ENCODE data around the gene FUZ. TPM values are rescaled to one million over a fixed set of nuclear protein-coding genes. Genes with fewer than 3 reads are reported as not detected.

Gene FUZ
- polyA plus RNA-seq, 6 donors from 2014 or later, result 4.7 to 8.4 (median 5.7) TPM

DNA sequence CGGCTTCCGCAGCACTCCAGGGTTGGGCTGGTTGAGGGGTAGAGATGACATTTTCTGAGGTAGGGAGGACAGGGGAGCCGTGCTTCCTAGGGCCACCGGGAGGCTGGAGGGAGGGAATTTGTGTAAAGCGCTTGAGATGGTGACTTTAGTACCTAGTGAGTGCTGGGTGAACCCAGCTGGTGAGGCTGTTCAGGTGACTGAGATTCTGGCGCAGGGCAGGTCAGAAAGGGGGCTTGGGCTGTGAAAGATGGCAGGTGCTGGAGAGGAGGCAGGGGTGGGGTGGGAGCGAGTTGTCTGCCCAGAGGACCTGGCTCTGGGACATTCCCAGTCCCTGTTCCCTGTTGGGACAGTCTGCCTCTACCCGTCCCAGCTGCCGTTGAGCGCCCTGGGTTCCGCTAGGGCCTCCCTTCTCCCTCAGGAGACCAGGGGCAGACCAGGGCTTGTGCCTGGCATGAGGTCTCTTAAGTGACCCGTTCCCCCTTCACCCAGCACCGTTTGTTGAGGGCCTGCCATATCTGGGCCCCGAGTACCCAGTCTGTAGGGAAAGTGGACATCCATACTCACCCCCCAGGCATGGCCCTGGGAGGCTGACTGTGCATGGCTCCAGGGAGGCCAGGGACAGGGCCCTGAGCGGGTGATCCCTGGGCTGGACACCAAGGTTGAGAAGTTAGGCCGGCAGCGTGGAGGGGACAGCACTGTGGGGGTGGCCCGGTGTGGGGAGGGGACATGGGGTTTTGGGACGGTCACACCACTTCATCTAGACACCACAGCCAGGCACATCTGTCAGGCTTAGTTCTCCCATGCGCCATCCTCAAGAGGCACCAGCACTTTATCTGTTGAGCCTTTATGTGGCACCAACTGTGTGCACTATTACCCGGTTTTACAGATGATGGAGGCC lies 42.8 kb upstream of the FUZ start:
- peaks cover 18 to 23% (median 19%) of the 10 kb centered on the region in 3 donors for H3K4me1 Mint-ChIP-seq
- H3K27me3 Mint-ChIP-seq, result no peaks in the 10 kb centered on the region
- H3K4me3 Mint-ChIP-seq, result peak overlapping the region in 2 of 8 donors; percentile 24 to 60
- no peaks in the 10 kb centered on the region for H3K36me3 Mint-ChIP-seq
- H3K9me3 Mint-ChIP-seq, result no peaks in the 10 kb centered on the region
- no peak for DNase-seq
- peak overlapping the region in 2 of 6 donors; percentile 38 to 39 for H3K27ac Mint-ChIP-seq
- ATAC-seq (ENCODE audit: low read depth in 2 of 2), result no peak

DNA sequence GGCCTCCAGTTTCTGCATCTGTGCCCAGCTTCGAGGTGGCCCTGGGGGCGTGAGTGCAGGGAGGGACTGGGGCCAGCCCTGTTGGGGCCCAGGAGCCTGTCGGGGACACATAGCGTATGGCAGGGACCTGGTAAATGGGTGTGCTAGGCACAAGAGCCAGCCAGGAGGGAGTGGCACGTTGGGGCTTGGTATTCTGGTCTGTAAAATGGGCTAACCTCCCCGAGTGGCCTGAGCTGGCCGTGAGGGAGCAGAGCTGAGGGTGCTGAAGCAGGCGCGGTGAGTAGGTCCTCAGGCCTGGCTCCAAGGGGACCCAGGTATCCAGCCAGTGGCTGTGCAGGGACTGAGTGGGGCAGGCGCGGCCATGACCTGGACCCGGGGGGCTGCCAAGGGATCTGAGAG lies 42.2 kb upstream of the FUZ start:
- Mint-ChIP-seq H3K27me3 (no peaks in the 10 kb centered on the region), H3K4me1 (peaks cover 18 to 24% (median 21%) of the 10 kb centered on the region in 3 donors), H3K9me3 (no peaks in the 10 kb centered on the region), H3K36me3 (no peaks in the 10 kb centered on the region), H3K27ac (peak overlapping the region in 1 of 6 donors; percentile 39), H3K4me3 (peak overlapping the region in 2 of 8 donors; percentile 2 to 60)
- no peak for ATAC-seq (ENCODE audit: low read depth in 2 of 2)
- no peak for DNase-seq

DNA sequence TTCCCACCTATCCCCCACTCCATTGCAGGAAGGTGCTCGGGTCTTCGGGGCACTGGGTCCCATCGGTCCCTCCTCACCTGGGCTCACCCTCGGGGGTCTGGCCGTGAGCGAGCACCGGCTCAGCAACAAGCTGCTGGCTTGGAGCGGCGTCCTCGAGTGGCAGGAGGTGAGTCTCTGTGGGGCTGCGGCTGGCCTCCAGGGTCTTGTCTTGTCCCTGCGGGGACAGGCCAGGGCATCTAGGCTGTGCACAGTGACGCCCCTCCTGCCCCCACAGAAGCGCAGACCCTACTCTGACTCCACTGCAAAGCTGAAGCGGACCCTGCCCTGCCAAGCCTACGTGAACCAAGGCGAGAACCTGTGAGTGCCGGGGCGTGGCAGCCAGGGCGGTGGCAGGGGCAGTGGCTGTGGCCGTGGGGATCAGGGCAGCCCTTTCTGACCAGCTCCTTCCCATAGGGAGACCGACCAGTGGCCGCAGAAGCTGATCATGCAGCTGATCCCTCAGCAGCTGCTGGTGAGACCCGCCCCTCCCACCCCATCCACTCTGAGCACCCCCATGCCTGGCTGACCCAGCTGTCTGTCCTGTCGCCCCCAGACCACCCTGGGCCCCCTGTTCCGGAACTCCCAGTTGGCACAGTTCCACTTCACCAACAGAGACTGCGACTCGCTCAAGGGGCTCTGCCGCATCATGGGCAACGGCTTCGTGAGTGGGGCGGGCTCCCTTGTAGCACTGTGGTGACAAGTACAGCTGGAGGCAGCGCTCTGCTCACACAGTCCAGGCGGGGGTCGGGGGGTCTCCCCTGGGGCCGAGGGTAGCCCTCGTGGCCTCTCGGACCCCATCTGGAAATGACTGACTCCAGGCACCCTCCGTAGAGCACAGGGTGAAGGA lies 41.5 kb upstream of the FUZ start:
- no peak for ATAC-seq (ENCODE audit: low read depth in 2 of 2)

DNA sequence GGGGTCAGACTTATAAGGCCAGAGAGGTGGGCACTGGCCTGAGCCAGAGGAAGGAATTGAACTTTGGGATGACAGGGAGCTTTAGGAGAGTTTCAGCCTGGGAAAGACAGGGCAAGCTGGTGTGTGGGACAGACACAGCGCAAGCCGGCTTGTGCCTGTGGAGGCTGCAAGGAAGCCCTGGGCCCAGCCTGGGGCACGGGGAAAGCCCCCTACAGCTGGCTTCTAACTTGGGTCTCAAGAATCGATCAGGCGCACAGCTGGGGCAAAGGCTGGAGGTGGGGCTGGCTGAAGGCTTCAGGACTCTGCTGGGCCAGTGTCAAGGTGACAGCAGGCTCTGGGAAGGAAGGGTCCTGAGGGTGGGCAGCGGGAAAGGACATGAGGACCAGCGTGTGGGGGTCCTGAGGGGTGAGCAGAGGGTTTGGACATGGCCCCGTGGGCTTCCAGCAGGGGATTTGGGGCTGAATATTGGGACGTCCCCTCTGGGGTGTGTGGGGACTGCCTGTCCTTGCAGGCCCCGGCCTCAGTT lies 40.8 kb upstream of the FUZ start:
- Mint-ChIP-seq H3K36me3 (no peaks in the 10 kb centered on the region), H3K4me1 (peaks cover 31 to 37% (median 31%) of the 10 kb centered on the region in 3 donors), H3K9me3 (peaks cover 0 to 4% (median 0%) of the 10 kb centered on the region in 7 donors), H3K27me3 (no peaks in the 10 kb centered on the region), H3K27ac (peak overlapping the region in 4 of 6 donors; percentile 45 to 81 (median 54)), H3K4me3 (peak overlapping the region in 5 of 8 donors; percentile 22 to 94 (median 54))
- DNase-seq (no peak), ATAC-seq (ENCODE audit: low read depth in 2 of 2) (no peak)

More for the DNA sequence above, 41.5 kb upstream of the FUZ start:
- H3K4me3 Mint-ChIP-seq, result no peak overlapping the region
- DNase-seq, result no peak
- no peaks in the 10 kb centered on the region for H3K27me3 Mint-ChIP-seq
- peaks cover 25 to 31% (median 27%) of the 10 kb centered on the region in 3 donors for H3K4me1 Mint-ChIP-seq
- H3K9me3 Mint-ChIP-seq, result no peaks in the 10 kb centered on the region
- H3K27ac Mint-ChIP-seq, result peak overlapping the region in 1 of 6 donors; percentile 45
- no peaks in the 10 kb centered on the region for H3K36me3 Mint-ChIP-seq

DNA sequence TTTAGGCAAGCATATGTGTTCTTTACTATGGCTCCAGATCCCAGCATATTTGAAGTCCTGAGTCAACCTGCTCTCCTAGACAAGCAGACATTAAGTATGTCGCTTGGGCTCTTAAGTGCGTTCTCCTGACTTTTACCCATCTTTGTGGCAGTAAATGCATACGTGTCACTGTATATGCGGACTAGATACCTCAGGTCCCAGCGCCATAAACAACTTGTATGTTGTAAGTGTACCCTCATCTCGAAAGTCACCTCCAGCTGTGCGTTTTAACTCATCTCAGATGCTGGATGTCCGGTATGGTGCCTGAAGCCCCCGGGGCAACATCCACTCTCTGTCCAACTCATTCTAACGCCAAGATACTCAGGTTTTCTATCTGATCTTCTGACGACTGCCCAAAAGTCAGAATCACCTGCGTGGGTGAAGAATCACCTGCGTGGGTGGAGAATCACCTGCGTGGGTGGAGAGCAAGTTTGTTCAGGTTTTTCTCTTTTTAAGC lies 39.6 kb upstream of the FUZ start:
- H3K4me1 Mint-ChIP-seq, result peaks cover 31 to 47% (median 32%) of the 10 kb centered on the region in 3 donors
- H3K27me3 Mint-ChIP-seq, result no peaks in the 10 kb centered on the region
- no peak for DNase-seq
- peak overlapping the region in 5 of 6 donors; percentile 76 to 89 (median 88) for H3K27ac Mint-ChIP-seq
- H3K9me3 Mint-ChIP-seq, result peaks cover 0 to 5% (median 0%) of the 10 kb centered on the region in 7 donors
- no peak for ATAC-seq (ENCODE audit: low read depth in 2 of 2)
- H3K36me3 Mint-ChIP-seq, result no peaks in the 10 kb centered on the region
- peak overlapping the region; percentile 69 to 94 (median 86) for H3K4me3 Mint-ChIP-seq

DNA sequence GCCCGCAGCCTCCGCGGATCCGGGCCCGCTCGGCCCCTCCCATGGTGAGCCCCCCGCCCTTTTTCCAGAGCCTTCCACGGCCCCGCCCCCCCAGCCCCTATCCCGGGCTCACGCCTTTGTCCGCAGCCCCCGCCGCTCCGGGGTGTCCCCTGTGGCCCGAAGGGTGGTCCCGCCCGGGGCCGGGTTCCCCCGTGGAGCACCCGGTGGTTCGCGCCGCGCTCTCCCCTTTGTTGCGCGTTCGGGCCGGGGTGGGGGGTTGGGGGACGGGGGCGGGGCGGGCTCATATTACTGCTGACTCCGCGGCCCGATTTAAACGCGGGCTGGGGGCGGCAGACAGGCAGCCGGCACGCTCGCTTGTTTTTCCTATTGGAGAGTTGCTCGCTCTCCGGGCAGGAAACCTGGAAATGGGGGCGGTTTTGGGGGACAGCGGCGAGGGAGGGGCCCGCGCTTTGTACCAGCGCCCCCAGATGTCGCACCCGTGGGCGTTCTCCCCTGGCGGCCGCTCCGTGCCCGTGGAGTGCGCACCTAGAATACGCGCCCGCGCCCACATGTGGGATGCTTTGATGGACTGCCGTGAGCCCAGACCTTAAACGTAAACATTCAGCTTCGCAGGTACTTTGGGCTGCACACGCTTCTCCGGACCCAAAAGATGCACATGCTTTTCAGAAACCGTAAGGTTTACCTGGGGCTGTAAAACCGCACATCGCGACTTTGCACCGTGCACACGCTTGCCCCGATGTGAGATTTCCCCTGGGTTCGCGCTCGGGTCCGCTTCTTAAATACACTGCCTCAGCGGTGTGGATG lies 38.6 kb upstream of the FUZ start:
- DNase-seq, result no peak
- Mint-ChIP-seq H3K4me1 (peaks cover 31 to 52% (median 33%) of the 10 kb centered on the region in 3 donors), H3K27me3 (no peaks in the 10 kb centered on the region), H3K27ac (peak overlapping the region in 5 of 6 donors; percentile 10 to 89 (median 88)), H3K9me3 (peaks cover 0 to 5% (median 0%) of the 10 kb centered on the region in 7 donors), H3K36me3 (no peaks in the 10 kb centered on the region), H3K4me3 (peak overlapping the region; percentile 69 to 94 (median 86))
- ATAC-seq (ENCODE audit: low read depth in 2 of 2), result peak; percentile 18 to 19

DNA sequence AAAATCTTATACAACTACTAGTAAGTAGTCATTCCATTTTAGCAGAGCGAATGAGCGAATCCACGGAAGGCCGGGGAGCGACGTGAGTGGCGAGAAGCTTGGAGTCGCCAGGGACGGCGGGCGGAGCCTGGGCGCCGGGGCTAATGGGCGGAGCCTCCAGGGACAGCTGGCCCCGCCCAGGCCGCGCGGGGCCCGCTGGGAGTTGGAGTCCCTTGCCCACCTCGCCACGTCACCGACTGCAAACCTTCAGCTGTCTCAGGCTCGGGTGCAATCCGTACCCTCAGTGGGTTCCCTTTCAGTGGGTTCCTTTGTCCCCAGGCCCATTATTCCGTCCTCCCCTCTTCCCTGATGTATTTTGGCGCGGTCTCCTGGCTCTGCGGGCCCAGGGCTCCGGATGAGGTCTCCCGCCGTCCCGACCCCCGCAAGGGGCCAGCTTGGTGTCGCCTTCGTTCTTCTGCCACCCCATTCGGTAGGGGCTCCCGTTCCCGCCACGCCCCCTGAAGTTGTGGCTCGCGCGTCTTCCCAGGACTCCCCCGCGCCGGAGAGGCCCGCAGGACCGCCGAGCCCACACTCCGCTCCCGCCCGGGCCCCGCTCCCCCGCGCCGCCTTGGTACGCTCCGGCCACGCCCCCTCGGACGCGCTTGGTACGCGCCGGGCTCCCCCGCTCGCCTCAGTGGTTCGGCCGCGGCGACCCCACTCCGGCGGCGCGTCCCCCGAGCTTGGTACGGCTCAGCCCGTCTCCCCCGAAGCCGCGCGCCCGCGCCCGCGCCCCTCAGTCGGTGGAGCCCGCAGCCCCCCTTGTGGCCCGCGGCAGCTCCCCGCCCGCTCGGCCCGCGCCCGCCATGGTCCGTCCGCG lies 37.6 kb upstream of the FUZ start, which contains the start of gene PTOV1:
Gene PTOV1, plus strand, starts transcription at position 673 of the 856 bp plus-strand sequence.
- DNase-seq (peak; percentile 88), ATAC-seq (ENCODE audit: low read depth in 2 of 2) (peak; percentile 82 to 86)
- Mint-ChIP-seq H3K36me3 (no peaks in the 10 kb centered on the region), H3K27ac (peak within 1 kb of the TSS; percentile 89 to 99 (median 97)), H3K27me3 (no peaks in the 10 kb centered on the region), H3K4me3 (peak within 1 kb of the TSS; percentile 85 to 98 (median 93)), H3K9me3 (peaks cover 0 to 5% (median 0%) of the 10 kb centered on the region in 7 donors), H3K4me1 (peaks cover 30 to 60% (median 39%) of the 10 kb centered on the region in 3 donors)

DNA sequence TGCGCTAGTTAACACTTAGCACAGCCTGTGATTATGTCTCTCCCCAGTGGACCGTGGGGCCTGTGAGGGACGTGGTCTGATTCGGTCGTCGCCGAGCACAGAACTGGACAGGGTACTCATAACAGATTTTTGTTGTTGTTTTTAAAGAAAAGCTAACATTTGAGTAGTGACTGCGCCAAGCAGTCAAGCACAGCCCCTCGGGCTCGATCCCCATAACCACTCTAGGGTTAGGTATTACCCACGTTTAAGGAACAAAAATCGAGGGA lies 37.1 kb upstream of the FUZ start:
- H3K4me1 Mint-ChIP-seq, result peaks cover 27 to 64% (median 44%) of the 10 kb centered on the region in 3 donors
- DNase-seq, result no peak
- peak overlapping the region in 5 of 6 donors; percentile 87 to 99 (median 97) for H3K27ac Mint-ChIP-seq
- ATAC-seq (ENCODE audit: low read depth in 2 of 2), result no peak
- H3K27me3 Mint-ChIP-seq, result no peaks in the 10 kb centered on the region
- no peaks in the 10 kb centered on the region for H3K36me3 Mint-ChIP-seq
- peaks cover 0 to 5% (median 0%) of the 10 kb centered on the region in 7 donors for H3K9me3 Mint-ChIP-seq
- H3K4me3 Mint-ChIP-seq, result peak overlapping the region; percentile 85 to 98 (median 93)

DNA sequence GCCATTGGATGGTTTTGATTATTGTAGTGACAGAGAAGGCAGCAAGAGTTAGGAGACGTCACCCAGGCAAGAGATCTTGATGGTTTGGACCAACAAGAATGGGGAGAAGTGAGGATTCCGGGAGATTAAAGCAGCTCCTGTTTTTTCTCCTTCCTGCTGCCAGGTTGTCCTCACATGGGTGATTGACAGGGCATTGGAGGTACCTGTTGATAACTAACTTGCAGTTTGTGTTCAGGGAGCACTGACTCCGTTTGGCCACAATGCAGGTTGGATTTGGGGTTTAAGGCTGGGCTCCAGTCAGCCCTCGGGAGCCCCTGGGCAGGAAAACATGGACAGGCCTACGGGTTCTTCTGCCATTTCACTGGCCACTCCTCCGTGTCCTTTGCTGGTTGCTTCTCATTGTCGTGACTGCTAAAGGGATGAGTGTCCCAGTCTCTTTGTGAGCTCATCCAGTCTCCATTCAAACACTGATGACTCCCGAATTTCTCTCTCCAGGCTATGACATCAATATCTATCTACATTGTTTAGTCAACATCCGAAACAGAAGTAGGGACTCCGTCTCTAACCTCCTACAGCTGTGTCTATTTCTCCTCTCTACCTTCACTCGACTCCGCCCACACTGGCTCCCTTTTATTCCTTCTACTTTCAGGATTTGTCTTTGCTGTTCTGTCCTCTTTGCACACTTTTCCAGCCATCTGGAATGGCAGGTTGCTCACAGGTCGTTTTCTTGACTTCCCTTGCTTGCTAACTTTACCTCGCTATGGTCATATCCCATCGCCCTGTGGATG lies 36.5 kb upstream of the FUZ start:
- Mint-ChIP-seq H3K9me3 (peaks cover 0 to 5% (median 0%) of the 10 kb centered on the region in 7 donors), H3K36me3 (no peaks in the 10 kb centered on the region), H3K27ac (peak overlapping the region in 2 of 6 donors; percentile 29 to 91), H3K27me3 (no peaks in the 10 kb centered on the region), H3K4me1 (peaks cover 31 to 69% (median 50%) of the 10 kb centered on the region in 3 donors), H3K4me3 (peak overlapping the region; percentile 85 to 98 (median 93))
- ATAC-seq (ENCODE audit: low read depth in 2 of 2) (no peak), DNase-seq (no peak)

DNA sequence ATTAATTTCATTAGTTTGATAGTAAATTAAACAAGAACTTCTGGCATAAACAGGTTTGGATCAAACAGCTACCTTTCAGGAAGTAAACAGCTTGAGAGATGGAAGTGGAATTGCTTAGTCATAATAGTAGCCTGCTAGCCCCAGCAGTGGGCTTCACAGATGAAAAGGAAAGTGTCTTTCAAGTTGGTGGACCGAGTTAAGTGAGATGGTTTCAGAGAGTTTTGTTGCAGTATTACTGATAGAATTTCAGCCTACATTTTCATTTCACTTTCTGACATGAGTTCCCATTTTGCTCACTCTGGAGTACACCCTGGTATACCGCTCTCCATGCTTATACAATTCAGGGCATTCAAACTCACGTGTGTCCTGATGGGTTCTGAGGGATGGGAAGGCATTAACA lies 35.8 kb upstream of the FUZ start:
- Mint-ChIP-seq H3K4me3 (peak overlapping the region; percentile 41 to 97 (median 71)), H3K27ac (peak overlapping the region in 2 of 6 donors; percentile 72 to 74), H3K36me3 (no peaks in the 10 kb centered on the region), H3K4me1 (peaks cover 31 to 75% (median 55%) of the 10 kb centered on the region in 3 donors), H3K9me3 (peaks cover 0 to 5% (median 0%) of the 10 kb centered on the region in 7 donors), H3K27me3 (no peaks in the 10 kb centered on the region)
- ATAC-seq (ENCODE audit: low read depth in 2 of 2) (no peak), DNase-seq (no peak)

All from naive B cell (primary cell).